ENCODE data around the gene SFRP5.

- no peak for TF ChIP-seq ZC3H10 (CRISPR knock-in tag; IDR thresholded peaks at IDR 0.05)
- no peak for TF ChIP-seq TOX (CRISPR knock-in tag; IDR thresholded peaks at IDR 0.05; ENCODE audit: borderline replicate concordance)
- no peak for TF ChIP-seq CREB5 (CRISPR knock-in tag; IDR thresholded peaks at IDR 0.05; ENCODE audit: low read depth)
Observed at GRCh38 chr10:97818572-97818971, 46.8 kb upstream of the SFRP5 start.
